ENCODE results near the gene CEP63. TPM values are rescaled to one million over a fixed set of nuclear protein-coding genes. Genes with fewer than 3 reads are reported as not detected.

Gene CEP63
- total RNA-seq, 1 donor from 2014 or later, result 24.6 TPM

GRCh38 chr3:134466331-134466730 lies 19.5 kb upstream of the CEP63 start:
- ATAC-seq (ENCODE audit: low read depth) (no peak), DNase-seq (no peak)
- H3K9me3 Mint-ChIP-seq, result no peaks in the 10 kb centered on the region
- ChIA-PET CTCF (interaction anchor here (0.6 kb wide), 1 partner anchor 254 kb away, joined by 3 read pairs; no protein-coding TSS in a partner anchor), POLR2A (no interaction called here)
- H3K36me3 Mint-ChIP-seq (ENCODE audit: low read depth), result no peaks in the 10 kb centered on the region
- H3K27me3 Mint-ChIP-seq, result no peaks in the 10 kb centered on the region
- no peak overlapping the region for H3K27ac Mint-ChIP-seq
- no peak for TF ChIP-seq CTCF (IDR thresholded peaks at IDR 0.05)
- no peaks in the 10 kb centered on the region for H3K4me1 Mint-ChIP-seq
- no peak overlapping the region for H3K4me3 Mint-ChIP-seq
- intact Hi-C loops (cut with micrococcal nuclease), result no loop called here

GRCh38 chr3:134468519-134468918 lies 17.3 kb upstream of the CEP63 start:
- Mint-ChIP-seq H3K27me3 (no peaks in the 10 kb centered on the region), H3K4me1 (no peaks in the 10 kb centered on the region), H3K4me3 (no peak overlapping the region), H3K36me3 (ENCODE audit: low read depth) (peaks cover 13% of the 10 kb centered on the region), H3K9me3 (no peaks in the 10 kb centered on the region), H3K27ac (no peak overlapping the region)
- ChIA-PET CTCF (no interaction called here), POLR2A (no interaction called here)
- ATAC-seq (ENCODE audit: low read depth) (no peak), DNase-seq (no peak)
- no peak for TF ChIP-seq CTCF (IDR thresholded peaks at IDR 0.05)
- intact Hi-C loops (cut with micrococcal nuclease), result no loop called here

GRCh38 chr3:134471521-134472193 lies 14.2 kb upstream of the CEP63 start:
- ChIA-PET CTCF (interaction anchor here (2.2 to 6.5 kb wide), 4 partner anchors 20 to 272 kb away, joined by 8 to 109 read pairs (median 32); no protein-coding TSS in a partner anchor), POLR2A (no interaction called here)
- H3K9me3 Mint-ChIP-seq, result no peaks in the 10 kb centered on the region
- TF ChIP-seq CTCF (IDR thresholded peaks at IDR 0.05), result no peak
- DNase-seq (no peak), ATAC-seq (ENCODE audit: low read depth) (no peak)
- no peak overlapping the region for H3K27ac Mint-ChIP-seq
- H3K4me3 Mint-ChIP-seq, result no peak overlapping the region
- H3K36me3 Mint-ChIP-seq (ENCODE audit: low read depth), result peaks cover 23% of the 10 kb centered on the region
- H3K27me3 Mint-ChIP-seq, result no peaks in the 10 kb centered on the region
- intact Hi-C loops (cut with micrococcal nuclease), result no loop called here
- peaks cover 2% of the 10 kb centered on the region for H3K4me1 Mint-ChIP-seq

GRCh38 chr3:134472831-134473230 lies 13.0 kb upstream of the CEP63 start:
- no peak overlapping the region for H3K4me3 Mint-ChIP-seq
- no peak for TF ChIP-seq CTCF (IDR thresholded peaks at IDR 0.05)
- ChIA-PET POLR2A (interaction anchor here (1.5 kb wide), 1 partner anchor 13 kb away, joined by 6 read pairs; the partner anchor contains the start of genes ANAPC13 and CEP63), CTCF (interaction anchor here (0.6 to 6.5 kb wide), 9 partner anchors 9 to 280 kb away, joined by 3 to 109 read pairs (median 9); partner anchors contain the start of genes ANAPC13 and CEP63)
- intact Hi-C loops (cut with micrococcal nuclease), result no loop called here
- H3K27me3 Mint-ChIP-seq, result no peaks in the 10 kb centered on the region
- DNase-seq (no peak), ATAC-seq (ENCODE audit: low read depth) (no peak)
- H3K9me3 Mint-ChIP-seq, result no peaks in the 10 kb centered on the region
- no peak overlapping the region for H3K27ac Mint-ChIP-seq
- H3K4me1 Mint-ChIP-seq, result peaks cover 2% of the 10 kb centered on the region
- H3K36me3 Mint-ChIP-seq (ENCODE audit: low read depth), result peaks cover 35% of the 10 kb centered on the region

GRCh38 chr3:134473868-134474546 lies 11.8 kb upstream of the CEP63 start:
- peaks cover 46% of the 10 kb centered on the region for H3K36me3 Mint-ChIP-seq (ENCODE audit: low read depth)
- TF ChIP-seq CTCF (IDR thresholded peaks at IDR 0.05), result peak; percentile 39
- ChIA-PET CTCF (interaction anchor here (0.6 to 6.5 kb wide), 16 partner anchors 10 to 1760 kb away, joined by 3 to 109 read pairs (median 4); partner anchors contain the start of genes ANAPC13 and CEP63), POLR2A (interaction anchor here (1.5 kb wide), 1 partner anchor 12 kb away, joined by 6 read pairs; the partner anchor contains the start of genes ANAPC13 and CEP63)
- peaks cover 2% of the 10 kb centered on the region for H3K4me1 Mint-ChIP-seq
- no peak overlapping the region for H3K27ac Mint-ChIP-seq
- H3K4me3 Mint-ChIP-seq, result no peak overlapping the region
- peak; percentile 32 for DNase-seq
- peak; percentile 54 for ATAC-seq (ENCODE audit: low read depth)
- H3K27me3 Mint-ChIP-seq, result no peaks in the 10 kb centered on the region
- H3K9me3 Mint-ChIP-seq, result no peaks in the 10 kb centered on the region
- intact Hi-C loops (cut with micrococcal nuclease), result loop anchor here (1.0 to 2.0 kb wide), 5 partner anchors 19 to 655 kb away; no protein-coding TSS in a partner anchor

Data from activated B cell treated with CpG ODN at 0.5 μM for 24 hours (primary cell).